ENCODE data around the gene PDE4B.
"Not testable (repeated sequence)": the region's sequence is repeated elsewhere in the genome, so short reads cannot be mapped to it uniquely, and the experiment has no call there.

PDE4B gene

GRCh38 chr1:66402194-66402593 is 609.5 kb downstream of the PDE4B start:
- Histone ChIP-seq H3K9me3 (ENCODE audit: insufficient read depth, low read depth, low read length) (no peaks in the 10 kb centered on the region), H3K27me3 (ENCODE audit: insufficient read depth, low read length) (no peaks in the 10 kb centered on the region), H3K4me1 (ENCODE audit: insufficient read depth, low read length) (no peaks in the 10 kb centered on the region), H3K9ac (ENCODE audit: low read depth, low read length) (no peak overlapping the region), H3K27ac (ENCODE audit: low read length) (no peak overlapping the region), H3K4me3 (ENCODE audit: low read length) (no peak overlapping the region), H3K36me3 (ENCODE audit: insufficient read depth, low read depth, low read length) (no peaks in the 10 kb centered on the region)

DNA sequence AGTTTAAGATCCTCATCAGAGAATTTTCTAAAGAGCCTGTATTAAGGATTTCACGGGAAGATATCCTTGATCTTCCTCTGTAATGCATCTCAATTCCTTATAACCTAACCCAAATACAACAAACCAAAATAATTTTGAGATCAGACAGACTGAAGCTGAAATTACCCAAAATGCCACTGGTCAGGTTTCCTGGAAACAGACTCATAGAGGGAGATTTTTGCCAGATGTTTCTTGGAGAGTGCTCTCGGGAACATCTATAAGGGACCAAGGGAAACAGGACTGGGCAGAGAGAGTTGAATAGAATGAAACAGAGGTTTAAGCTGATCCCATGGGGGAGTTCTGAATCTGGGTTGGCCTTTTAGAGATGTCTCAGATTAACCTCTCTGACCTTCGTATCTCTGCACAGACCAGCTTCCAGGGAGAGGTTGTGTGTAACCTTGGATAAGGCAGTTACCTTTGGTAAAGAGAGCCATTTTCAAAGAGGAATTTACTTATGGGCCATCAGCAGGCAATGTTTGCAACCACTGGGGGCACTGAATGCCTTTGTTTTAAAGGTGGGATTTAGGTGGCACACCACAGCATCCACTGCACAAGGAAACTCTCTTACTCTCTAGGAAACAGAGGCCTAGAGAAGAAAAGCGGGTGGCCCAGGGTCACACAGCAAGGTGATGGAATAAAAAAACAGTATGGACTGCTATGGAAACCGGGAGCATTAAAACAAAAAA is 610.5 kb downstream of the PDE4B start:
- no peak overlapping the region for H3K27ac ChIP-seq (ENCODE audit: low read length)
- H3K4me1 ChIP-seq (ENCODE audit: insufficient read depth, low read length) = no peaks in the 10 kb centered on the region
- H3K9me3 ChIP-seq (ENCODE audit: insufficient read depth, low read depth, low read length) = no peaks in the 10 kb centered on the region
- H3K27me3 ChIP-seq (ENCODE audit: insufficient read depth, low read length) = no peaks in the 10 kb centered on the region
- no peak overlapping the region for H3K4me3 ChIP-seq (ENCODE audit: low read length)
- no peaks in the 10 kb centered on the region for H3K36me3 ChIP-seq (ENCODE audit: insufficient read depth, low read depth, low read length)
- no peak overlapping the region for H3K9ac ChIP-seq (ENCODE audit: low read depth, low read length)

GRCh38 chr1:66405061-66405460 is 612.4 kb downstream of the PDE4B start:
- H3K9me3 ChIP-seq (ENCODE audit: insufficient read depth, low read depth, low read length) = no peaks in the 10 kb centered on the region
- no peak overlapping the region for H3K4me3 ChIP-seq (ENCODE audit: low read length)
- no peak overlapping the region for H3K27ac ChIP-seq (ENCODE audit: low read length)
- no peaks in the 10 kb centered on the region for H3K36me3 ChIP-seq (ENCODE audit: insufficient read depth, low read depth, low read length)
- H3K27me3 ChIP-seq (ENCODE audit: insufficient read depth, low read length) = no peaks in the 10 kb centered on the region
- no peak overlapping the region for H3K9ac ChIP-seq (ENCODE audit: low read depth, low read length)
- H3K4me1 ChIP-seq (ENCODE audit: insufficient read depth, low read length) = no peaks in the 10 kb centered on the region

DNA sequence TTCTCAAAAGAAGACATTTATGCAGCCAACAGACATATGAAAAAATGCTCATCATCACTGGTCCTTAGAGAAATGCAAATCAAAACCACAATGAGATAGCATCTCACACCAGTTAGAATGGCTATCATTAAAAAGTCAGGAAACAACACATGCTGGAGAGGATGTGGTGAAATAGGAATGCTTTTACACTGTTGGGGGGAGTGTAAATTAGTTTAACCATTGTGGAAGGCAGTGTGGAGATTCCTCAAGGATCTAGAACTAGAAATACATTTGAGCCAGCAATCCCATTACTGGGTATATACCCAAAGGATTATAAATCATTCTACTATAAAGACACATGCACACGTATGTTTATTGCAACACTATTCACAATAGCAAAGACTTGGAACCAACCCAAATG is 618.8 kb downstream of the PDE4B start:
- not testable (repeated sequence) for H3K4me1 ChIP-seq (ENCODE audit: insufficient read depth, low read length); H3K9ac ChIP-seq (ENCODE audit: low read depth, low read length); H3K36me3 ChIP-seq (ENCODE audit: insufficient read depth, low read depth, low read length); H3K27me3 ChIP-seq (ENCODE audit: insufficient read depth, low read length); H3K4me3 ChIP-seq (ENCODE audit: low read length); H3K9me3 ChIP-seq (ENCODE audit: insufficient read depth, low read depth, low read length); H3K27ac ChIP-seq (ENCODE audit: low read length)

DNA sequence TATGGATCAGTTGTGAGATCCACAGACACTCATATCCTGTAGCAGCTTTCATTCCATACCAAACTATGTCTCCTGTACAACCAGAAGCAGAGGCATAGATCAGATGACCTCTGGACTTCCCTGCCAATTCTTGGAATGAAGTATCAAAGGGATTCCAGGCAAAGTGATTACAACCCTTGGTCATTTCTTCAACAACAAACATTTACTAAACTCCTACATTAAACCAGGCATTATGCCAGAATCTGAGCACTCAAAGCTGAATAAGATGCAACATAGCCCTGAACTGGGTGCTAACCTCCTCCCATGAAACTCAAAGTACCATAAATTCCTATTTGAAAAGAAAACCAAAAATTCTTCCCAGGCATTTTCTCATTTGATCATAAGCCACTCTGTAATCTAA is 620.0 kb downstream of the PDE4B start:
- Histone ChIP-seq H3K27ac (ENCODE audit: low read length) (no peak overlapping the region), H3K9me3 (ENCODE audit: insufficient read depth, low read depth, low read length) (peaks cover 15% of the 10 kb centered on the region), H3K9ac (ENCODE audit: low read depth, low read length) (no peak overlapping the region), H3K4me1 (ENCODE audit: insufficient read depth, low read length) (0 out of 2 replicates have a peak, but pooled peaks cover 3% of the 10 kb centered on the region), H3K4me3 (ENCODE audit: low read length) (no peak overlapping the region), H3K36me3 (ENCODE audit: insufficient read depth, low read depth, low read length) (0 out of 2 replicates have a peak, but pooled peaks cover under 1% of the 10 kb centered on the region), H3K27me3 (ENCODE audit: insufficient read depth, low read length) (no peaks in the 10 kb centered on the region)

GRCh38 chr1:66413136-66413837 is 620.6 kb downstream of the PDE4B start:
- 0 out of 2 replicates have a peak, but pooled peaks cover 3% of the 10 kb centered on the region for H3K4me1 ChIP-seq (ENCODE audit: insufficient read depth, low read length)
- no peak overlapping the region for H3K4me3 ChIP-seq (ENCODE audit: low read length)
- peaks cover 6% of the 10 kb centered on the region; the same call in 1 of the 2 replicates for H3K36me3 ChIP-seq (ENCODE audit: insufficient read depth, low read depth, low read length)
- no peak overlapping the region for H3K9ac ChIP-seq (ENCODE audit: low read depth, low read length)
- H3K27ac ChIP-seq (ENCODE audit: low read length) = no peak overlapping the region
- peaks cover 21% of the 10 kb centered on the region for H3K9me3 ChIP-seq (ENCODE audit: insufficient read depth, low read depth, low read length)
- no peaks in the 10 kb centered on the region for H3K27me3 ChIP-seq (ENCODE audit: insufficient read depth, low read length)

DNA sequence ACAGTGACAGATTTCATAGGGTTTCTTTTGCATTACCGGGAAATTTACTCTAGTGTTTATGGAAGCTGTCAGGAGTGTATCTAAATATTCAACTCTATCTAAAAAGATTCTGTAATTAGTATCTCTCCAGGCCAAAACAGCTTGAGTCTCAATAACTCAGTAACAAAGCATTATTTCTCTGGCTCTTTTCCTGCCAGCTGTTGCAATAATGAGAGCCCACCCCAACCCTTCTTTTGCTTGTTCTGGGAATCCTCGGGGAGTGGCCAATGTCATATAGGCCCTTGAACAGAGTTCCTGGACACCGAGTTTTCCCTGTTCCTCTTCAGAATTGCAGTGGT is 621.1 kb downstream of the PDE4B start:
- peaks cover 6% of the 10 kb centered on the region; the same call in 1 of the 2 replicates for H3K36me3 ChIP-seq (ENCODE audit: insufficient read depth, low read depth, low read length)
- no peak overlapping the region for H3K4me3 ChIP-seq (ENCODE audit: low read length)
- peaks cover 21% of the 10 kb centered on the region for H3K9me3 ChIP-seq (ENCODE audit: insufficient read depth, low read depth, low read length)
- H3K9ac ChIP-seq (ENCODE audit: low read depth, low read length) = no peak overlapping the region
- H3K4me1 ChIP-seq (ENCODE audit: insufficient read depth, low read length) = 0 out of 2 replicates have a peak, but pooled peaks cover 3% of the 10 kb centered on the region
- H3K27ac ChIP-seq (ENCODE audit: low read length) = no peak overlapping the region
- H3K27me3 ChIP-seq (ENCODE audit: insufficient read depth, low read length) = no peaks in the 10 kb centered on the region

DNA sequence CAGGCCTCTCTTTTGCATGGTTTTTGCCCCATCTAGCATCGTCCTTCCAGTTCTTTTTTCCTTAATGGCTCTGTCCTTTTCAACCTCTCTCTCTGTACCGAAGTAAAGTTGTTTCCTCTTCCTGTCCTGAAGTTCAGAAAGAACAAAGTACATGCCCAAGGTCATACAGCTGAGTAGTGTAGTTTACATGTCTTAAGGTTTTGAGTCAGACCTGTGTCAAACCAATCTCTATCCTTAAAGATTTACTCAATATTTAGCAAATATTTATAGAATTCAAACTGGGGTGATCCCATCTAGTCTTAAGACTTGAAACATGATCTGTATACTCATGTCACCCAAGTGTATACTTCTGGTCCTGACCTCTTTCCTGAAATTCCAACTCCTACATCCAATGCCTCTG is 622.6 kb downstream of the PDE4B start:
- H3K36me3 ChIP-seq (ENCODE audit: insufficient read depth, low read depth, low read length) = peaks cover 6% of the 10 kb centered on the region; the same call in 1 of the 2 replicates
- 0 out of 2 replicates have a peak, but pooled peaks cover 3% of the 10 kb centered on the region for H3K4me1 ChIP-seq (ENCODE audit: insufficient read depth, low read length)
- no peak overlapping the region for H3K4me3 ChIP-seq (ENCODE audit: low read length)
- peaks cover 21% of the 10 kb centered on the region for H3K9me3 ChIP-seq (ENCODE audit: insufficient read depth, low read depth, low read length)
- no peak overlapping the region for H3K9ac ChIP-seq (ENCODE audit: low read depth, low read length)
- no peak overlapping the region for H3K27ac ChIP-seq (ENCODE audit: low read length)
- H3K27me3 ChIP-seq (ENCODE audit: insufficient read depth, low read length) = no peaks in the 10 kb centered on the region

GRCh38 chr1:66415866-66416265 is 623.2 kb downstream of the PDE4B start:
- no peak overlapping the region for H3K4me3 ChIP-seq (ENCODE audit: low read length)
- H3K27me3 ChIP-seq (ENCODE audit: insufficient read depth, low read length) = no peaks in the 10 kb centered on the region
- H3K4me1 ChIP-seq (ENCODE audit: insufficient read depth, low read length) = 0 out of 2 replicates have a peak, but pooled peaks cover 3% of the 10 kb centered on the region
- no peak overlapping the region for H3K27ac ChIP-seq (ENCODE audit: low read length)
- H3K9me3 ChIP-seq (ENCODE audit: insufficient read depth, low read depth, low read length) = peaks cover 21% of the 10 kb centered on the region
- no peak overlapping the region for H3K9ac ChIP-seq (ENCODE audit: low read depth, low read length)
- peaks cover 6% of the 10 kb centered on the region; the same call in 1 of the 2 replicates for H3K36me3 ChIP-seq (ENCODE audit: insufficient read depth, low read depth, low read length)

- Histone ChIP-seq H3K4me1 (ENCODE audit: insufficient read depth, low read length) (0 out of 2 replicates have a peak, but pooled peaks cover 3% of the 10 kb centered on the region), H3K9ac (ENCODE audit: low read depth, low read length) (no peak overlapping the region), H3K36me3 (ENCODE audit: insufficient read depth, low read depth, low read length) (peaks cover 6% of the 10 kb centered on the region; the same call in 1 of the 2 replicates), H3K4me3 (ENCODE audit: low read length) (no peak overlapping the region; the same call in 1 of the 2 replicates), H3K27ac (ENCODE audit: low read length) (no peak overlapping the region), H3K9me3 (ENCODE audit: insufficient read depth, low read depth, low read length) (peaks cover 21% of the 10 kb centered on the region), H3K27me3 (ENCODE audit: insufficient read depth, low read length) (no peaks in the 10 kb centered on the region)
Observed at GRCh38 chr1:66416295-66416694, 623.6 kb downstream of the PDE4B start.

DNA sequence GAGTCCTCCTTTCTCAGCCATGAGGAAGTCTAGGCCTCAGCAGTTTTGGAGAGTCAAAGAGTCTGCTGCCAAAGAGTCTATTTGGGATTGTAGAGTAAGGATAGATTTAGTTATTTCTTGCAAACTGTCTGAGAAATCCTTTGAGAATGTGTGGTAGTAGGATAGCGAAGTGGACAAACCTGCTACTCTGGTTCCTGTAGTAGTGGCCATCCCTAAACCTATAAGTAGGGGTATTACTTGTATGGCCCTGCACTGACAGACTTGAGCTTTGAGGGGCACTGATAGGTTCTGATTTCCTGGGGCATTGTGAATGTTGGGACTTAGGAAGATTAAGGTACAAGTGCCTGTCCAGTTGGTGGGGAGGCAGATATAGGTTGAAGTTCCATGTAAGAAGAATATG is 625.3 kb downstream of the PDE4B start:
- no peaks in the 10 kb centered on the region for H3K27me3 ChIP-seq (ENCODE audit: insufficient read depth, low read length)
- H3K9me3 ChIP-seq (ENCODE audit: insufficient read depth, low read depth, low read length) = peaks cover 21% of the 10 kb centered on the region
- no peak overlapping the region for H3K4me3 ChIP-seq (ENCODE audit: low read length)
- H3K4me1 ChIP-seq (ENCODE audit: insufficient read depth, low read length) = 0 out of 2 replicates have a peak, but pooled peaks cover 3% of the 10 kb centered on the region
- H3K36me3 ChIP-seq (ENCODE audit: insufficient read depth, low read depth, low read length) = peaks cover 6% of the 10 kb centered on the region; the same call in 1 of the 2 replicates
- no peak overlapping the region for H3K27ac ChIP-seq (ENCODE audit: low read length)
- H3K9ac ChIP-seq (ENCODE audit: low read depth, low read length) = no peak overlapping the region

GRCh38 chr1:66420171-66420570 is 627.5 kb downstream of the PDE4B start:
- H3K4me1 ChIP-seq (ENCODE audit: insufficient read depth, low read length); H3K4me3 ChIP-seq (ENCODE audit: low read length); H3K27ac ChIP-seq (ENCODE audit: low read length); H3K36me3 ChIP-seq (ENCODE audit: insufficient read depth, low read depth, low read length); H3K9ac ChIP-seq (ENCODE audit: low read depth, low read length); H3K27me3 ChIP-seq (ENCODE audit: insufficient read depth, low read length): not testable (repeated sequence)
- peaks cover 21% of the 10 kb centered on the region for H3K9me3 ChIP-seq (ENCODE audit: insufficient read depth, low read depth, low read length)
